HepG2 (cell line): Measurements from ENCODE around the gene DLX3. TPM values are rescaled to one million over a fixed set of nuclear protein-coding genes. Genes with fewer than 3 reads are reported as not detected.

Experiments
- ATAC-seq: fragments of 200-7000 bp; cut with Tn5 transposase; 3 replicates; pipeline ENCODE4 v1.9.1; 2020; ENCODE audit warnings: mild to moderate bottlenecking, moderate library complexity
- BruUV-seq: library from RNA; stranded (reverse); fragments of 400-500 nt; replicated peaks from 2 replicates; lab custom pipeline; 2021; lab: Mats Ljungman, UMichigan
- CTCF ChIA-PET: fragments of 300-600 bp; formaldehyde crosslinking; extraction: SDS; loops from one replicate; lab custom pipeline; 2021; ENCODE audit warnings: low total read pairs, inconsistent platforms, low intra/inter-chr PET ratio; lab: Yijun Ruan, JAX
- POLR2A ChIA-PET: fragments of 350-600 bp; sonication (Branson Sonifier 250); formaldehyde crosslinking; loops from one replicate; lab custom pipeline; 2020; ENCODE audit warnings: antibody characterized with exemption, inconsistent platforms; lab: Yijun Ruan, JAX
- DNase-seq: peaks from one replicate; pipeline ENCODE4 v3.0.0-alpha.2; 2015; ENCODE audit warnings: low spot score
- FAIRE-seq: peaks from 3 replicates; lab custom pipeline; 2011; peaks lifted over from hg19 to GRCh38; lab: Jason Lieb, UNC
- H2AFZ ChIP-seq: one replicate; pipeline ENCODE4 v1.6.1; 2011; ENCODE audit warnings: low read length, inconsistent platforms
- H3K27ac ChIP-seq: fragments of 300-600 bp; 3 replicates; pipeline ENCODE4 v1.8.0; 2011; ENCODE audit warnings: mixed run types, mild to moderate bottlenecking, mixed read lengths, low read length, inconsistent platforms; ENCODE audit not compliant: insufficient read depth; ENCODE audit errors: extremely low read length
- H3K27me3 ChIP-seq, 2 experiments: fragments of 200-600 bp in 1 of 2; 2 replicates in 1 of 2; 3 replicates in 1 of 2; pipeline versions ENCODE4 v1.6.0 to v1.8.0; 2011; ENCODE audit warnings: low read length in 2 of 2, mild to moderate bottlenecking in 2 of 2, moderate library complexity in 2 of 2, inconsistent platforms in 1 of 2; ENCODE audit not compliant: insufficient read depth in 2 of 2, control insufficient read depth in 1 of 2
- H3K36me3 ChIP-seq, 2 experiments: fragments of 200-600 bp in 1 of 2; replicated peaks in 1 of 2; 2 replicates in 1 of 2; 3 replicates in 1 of 2; pipeline versions ENCODE4 v1.5.1 to v1.8.0; 2011; ENCODE audit warnings: low read length in 2 of 2, inconsistent platforms in 1 of 2; ENCODE audit not compliant: insufficient read depth in 2 of 2, control insufficient read depth in 1 of 2
- H3K4me1 ChIP-seq: 2 replicates; pipeline ENCODE4 v1.5.1; 2012; ENCODE audit warnings: low read length, inconsistent platforms; ENCODE audit not compliant: insufficient read depth
- H3K4me2 ChIP-seq: 2 replicates; pipeline ENCODE4 v1.6.0; 2011; ENCODE audit warnings: low read depth, low read length, inconsistent platforms
- H3K4me3 ChIP-seq, 3 experiments: fragments of 200-600 bp in 1 of 3; sonication (generic), shearing (Covaris generic) in 1 of 3; replicated peaks in 1 of 3; 2 replicates each; pipeline ENCODE4 v1.5.1; 2011 to 2016; ENCODE audit warnings: low read length in 3 of 3, inconsistent platforms in 2 of 3, low read depth in 2 of 3, mild to moderate bottlenecking in 2 of 3, control low read depth in 1 of 3, mixed read lengths in 1 of 3; ENCODE audit not compliant: insufficient read depth in 1 of 3
- H3K79me2 ChIP-seq: one replicate; pipeline ENCODE4 v1.6.1; 2011; ENCODE audit warnings: low read length, inconsistent platforms; ENCODE audit not compliant: insufficient read depth
- H3K9ac ChIP-seq: 2 replicates; pipeline ENCODE4 v1.6.0; 2011; ENCODE audit warnings: mild to moderate bottlenecking, low read depth, low read length, inconsistent platforms; ENCODE audit not compliant: insufficient read depth
- H3K9me3 ChIP-seq: 2 replicates; pipeline ENCODE4 v1.5.1; 2012; ENCODE audit warnings: mild to moderate bottlenecking, low read length
- H4K20me1 ChIP-seq: 2 replicates; pipeline ENCODE4 v1.6.0; 2011; ENCODE audit warnings: inconsistent platforms, mild to moderate bottlenecking, low read length, moderate library complexity; ENCODE audit not compliant: insufficient read depth
- CEBPB ChIP-seq: IDR thresholded peaks from 2 replicates; pipeline ENCODE4 v1.6.1; 2011; ENCODE audit warnings: low read depth, low read length, improper control_type of control experiment, borderline replicate concordance
- EHMT2 ChIP-seq: fragments of 200-600 bp; sonication (generic); IDR thresholded peaks from 2 replicates; pipeline ENCODE4 v1.7.0; 2017; ENCODE audit warnings: antibody characterized with exemption, low read depth, low read length, borderline replicate concordance
- HCFC1 ChIP-seq: fragments of 150-350 bp; IDR thresholded peaks from 2 replicates; pipeline ENCODE4 v1.6.1; 2014; ENCODE audit warnings: low read depth, low read length
- MEIS2 ChIP-seq: sonication (generic); formaldehyde crosslinking; IDR thresholded peaks from 2 replicates; pipeline ENCODE4 v1.9.0; 2021; ENCODE audit warnings: mild to moderate bottlenecking, missing genetic modification reagents
- POLR2AphosphoS2 ChIP-seq: IDR thresholded peaks from 2 replicates; pipeline ENCODE4 v1.6.1; 2011; ENCODE audit warnings: low read depth, low read length, improper control_type of control experiment
- TFAP4 ChIP-seq: sonication (generic); IDR thresholded peaks from 2 replicates; pipeline ENCODE4 v1.6.1; 2016; ENCODE audit warnings: low read depth, borderline replicate concordance
- ZNF687 ChIP-seq: sonication (generic); formaldehyde crosslinking; IDR thresholded peaks from 2 replicates; pipeline ENCODE4 v1.5.1; 2020; ENCODE audit warnings: mild to moderate bottlenecking, missing genetic modification reagents, moderate library complexity
- ZNF7 ChIP-seq: IDR thresholded peaks from 2 replicates; pipeline ENCODE4 v1.6.1; 2016; ENCODE audit warnings: missing biosample characterization, missing genetic modification reagents
- ZNF768 ChIP-seq: sonication (generic); formaldehyde crosslinking; IDR thresholded peaks from 2 replicates; pipeline ENCODE4 v1.4.0; 2020; ENCODE audit warnings: missing genetic modification reagents
- WGBS: methylation state at CpG from one replicate; pipeline ENCODE4 v1.1.6; 2017; ENCODE audit warnings: low lambda C conversion rate; 5-methylcytosine and 5-hydroxymethylcytosine counted together
- in situ Hi-C: cut with HindIII; loops from 2 replicates; pipeline ENCODE4 v1.10.0; 2017; ENCODE audit warnings: low pct_unique_long_range_greater_than_20kb; ENCODE audit not compliant: extremely low pct_ligation_motif_present
- intact Hi-C: fragments of 100-400 bp; cut with micrococcal nuclease; formaldehyde crosslinking; loops from one replicate; pipeline ENCODE4 v1.10.0; 2022; ENCODE audit not compliant: unreplicated experiment
- polyA plus RNA-seq, 8 experiments: library from polyadenylated mRNA; depleted of rRNA in 3 of 8; stranded (reverse) in 7 of 8; unstranded in 1 of 8; fragments of >200 nt; fragmentation: Illumina TruSeq in 4 of 8; extraction: Trizol in 4 of 8; gene quantifications; 2 replicates each; pipeline versions ENCODE4 v1.2.1 to v1.2.3, GENCODE V29; 2011 to 2016; ENCODE audit warnings: low read depth in 4 of 8, missing spikeins in 1 of 8, mixed read lengths in 1 of 8; ENCODE audit not compliant: insufficient read depth in 1 of 8
- total RNA-seq, 5 experiments: library from RNA; depleted of rRNA; stranded (reverse); fragments of >200 nt; fragmentation: Illumina TruSeq; extraction: Trizol; gene quantifications; 2 replicates each; pipeline ENCODE4 v1.2.3, GENCODE V29; 2016; ENCODE audit warnings: low read depth in 1 of 5

The DLX3 gene
- total and polyA plus RNA-seq, 2 of the 13 experiments (the other 11 are each of a cell fraction or from before 2014, with no cell fraction given) = 0.03 TPM; not detected in 1

- intact Hi-C loops = no loop called here
- BruUV-seq = no TSS peak
- Histone ChIP-seq H3K4me2 (peak overlapping the region; percentile 33), H3K79me2 (no peaks in the 10 kb centered on the region), H4K20me1 (no peaks in the 10 kb centered on the region), H2AFZ (no peak overlapping the region), H3K36me3 (no peaks in the 10 kb centered on the region), H3K4me1 (peaks cover 34% of the 10 kb centered on the region), H3K27ac (no peak overlapping the region), H3K27me3 (peaks cover 0 to 9% of the 10 kb centered on the region in 2 experiments; a peak in 3 of 5 replicates), H3K9me3 (no peaks in the 10 kb centered on the region), H3K4me3 (no peak overlapping the region; a peak in 1 of 6 replicates), H3K9ac (no peak overlapping the region)
- ChIA-PET CTCF (no interaction called here), POLR2A (no interaction called here)
- no peak for DNase-seq
- no peak for TF ChIP-seq POLR2AphosphoS2
- TF ChIP-seq EHMT2 = no peak
- in situ Hi-C loops = no loop called here
- WGBS = 11% methylated on average over 1 of the region's 1 CpG
- ATAC-seq = peak; percentile 37
- no peak for FAIRE-seq
Observed at GRCh38 chr17:50035945-50036344, 40.9 kb upstream of the DLX3 start.

- no peaks in the 10 kb centered on the region for H3K79me2 ChIP-seq
- no peaks in the 10 kb centered on the region for H3K9me3 ChIP-seq
- POLR2A ChIA-PET = interaction anchor here (0.6 kb wide), 1 partner anchor 538 kb away, joined by 4 read pairs; no protein-coding TSS in a partner anchor
- H3K9ac ChIP-seq = no peak overlapping the region
- in situ Hi-C loops (no loop called here), intact Hi-C loops (no loop called here)
- CTCF ChIA-PET = no interaction called here
- BruUV-seq = no TSS peak
- no peak overlapping the region for H3K27ac ChIP-seq
- no peaks in the 10 kb centered on the region for H4K20me1 ChIP-seq
- no peak overlapping the region; a peak in 1 of 6 replicates for H3K4me3 ChIP-seq
- peak; percentile 58; the same call in 1 of the 2 replicates for TF ChIP-seq TFAP4
- no peak for TF ChIP-seq MEIS2 (CRISPR knock-in tag)
- TF ChIP-seq ZNF687 (CRISPR knock-in tag) = 0 out of 2 replicates have a peak, but pooled peaks have one; percentile 7
- peak; percentile 59; the same call in 1 of the 2 replicates for TF ChIP-seq CEBPB
- peak; percentile 65 for TF ChIP-seq ZNF7 (CRISPR knock-in tag)
- TF ChIP-seq HCFC1 = no peak
- TF ChIP-seq ZNF768 = peak; percentile 87
- WGBS = 0% methylated on average over 5 of the region's 5 CpGs
- peak; percentile 28 for FAIRE-seq
- peaks cover 34% of the 10 kb centered on the region for H3K4me1 ChIP-seq
- peak overlapping the region; percentile 33; the same call in 1 of the 2 replicates for H3K4me2 ChIP-seq
- peak; percentile 45 for DNase-seq
- H3K36me3 ChIP-seq = no peaks in the 10 kb centered on the region
- ATAC-seq = peak; percentile 87
- peaks cover 0 to 9% of the 10 kb centered on the region in 2 experiments; a peak in 3 of 5 replicates for H3K27me3 ChIP-seq
- H2AFZ ChIP-seq = no peak overlapping the region
Observed at GRCh38 chr17:50035421-50035879, 40.4 kb upstream of the DLX3 start.
